Endothelial cell of hepatic sinusoid (primary cell): Measurements from ENCODE around the gene LEPROT.
"Not testable (repeated sequence)": the region's sequence is repeated elsewhere in the genome, so short reads cannot be mapped to it uniquely, and the experiment has no call there.

Source experiments
- in situ Hi-C: cut with HindIII; loops from 2 replicates; pipeline ENCODE4 v1.10.0; 2017; ENCODE audit warnings: low sequenced_read_pairs

LEPROT gene

DNA sequence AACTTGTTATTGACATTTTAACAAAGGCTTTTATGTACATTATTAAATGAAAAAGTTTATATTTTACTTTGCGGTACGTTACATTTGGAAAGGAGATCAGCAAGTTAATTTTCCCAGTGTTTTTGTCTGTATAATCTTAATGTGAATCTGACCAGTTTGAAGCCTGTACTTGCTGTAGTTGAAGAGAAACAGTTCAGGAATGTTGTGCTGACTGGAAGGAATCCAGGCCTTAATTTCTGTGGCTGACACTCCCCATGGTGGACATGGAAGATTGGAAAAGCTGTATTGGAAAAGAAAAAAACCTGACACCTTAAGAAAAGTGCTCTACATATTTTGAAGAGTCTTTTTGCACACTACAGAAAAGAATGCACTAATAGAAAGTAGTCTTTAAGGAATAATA lies 15.5 kb downstream of the LEPROT start:
- in situ Hi-C loops = no loop called here

DNA sequence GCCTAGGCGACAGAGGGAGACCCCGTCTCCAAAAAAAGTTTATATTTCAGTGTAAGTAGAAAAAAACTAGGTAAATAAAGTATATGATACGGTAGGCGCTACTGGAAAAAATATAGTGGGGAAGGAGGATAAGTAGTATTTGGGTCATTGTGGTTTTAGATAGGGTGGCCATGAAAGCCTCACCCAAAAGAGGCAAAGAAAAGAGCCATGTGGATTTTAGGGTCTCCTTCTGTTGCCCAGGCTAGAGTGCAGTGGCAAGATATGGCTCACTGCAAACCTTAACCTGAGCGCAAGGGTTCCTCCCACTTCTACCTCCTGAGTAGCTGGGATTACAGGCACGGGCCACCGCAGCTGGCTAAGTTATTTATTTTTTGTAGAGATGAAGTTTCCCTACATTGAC lies 17.1 kb downstream of the LEPROT start:
- in situ Hi-C loops = no loop called here

- in situ Hi-C loops = loop anchor here (10.0 kb wide), 1 partner anchor 244 kb away; no protein-coding TSS in a partner anchor
These were observed 19.9 kb downstream of the LEPROT start for GRCh38 chr1:65440322-65440900.

- in situ Hi-C loops = loop anchor here (10.0 kb wide), 1 partner anchor 244 kb away; no protein-coding TSS in a partner anchor
These were observed 20.4 kb downstream of the LEPROT start for GRCh38 chr1:65440915-65441314.

DNA sequence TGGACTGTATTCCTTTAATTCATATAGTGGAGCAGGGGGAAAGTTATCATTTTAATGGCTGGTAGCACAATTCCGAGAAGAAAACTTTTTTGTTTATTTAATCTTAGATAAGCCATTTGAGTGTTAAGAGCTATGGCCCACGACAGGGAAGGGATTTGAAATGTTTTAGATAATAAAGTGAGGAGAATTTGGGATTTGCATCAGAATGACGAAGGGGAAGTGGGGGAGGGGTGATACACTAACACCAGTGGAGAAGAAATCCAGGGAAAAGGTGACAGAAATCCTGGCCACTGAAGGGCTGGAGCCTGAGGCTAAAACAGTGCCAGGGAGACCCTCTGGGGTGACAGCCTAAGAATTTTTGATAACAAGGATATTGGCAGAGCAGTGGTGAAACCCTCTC lies 21.0 kb downstream of the LEPROT start:
- in situ Hi-C loops = loop anchor here (10.0 kb wide), 1 partner anchor 243 kb away; no protein-coding TSS in a partner anchor

DNA sequence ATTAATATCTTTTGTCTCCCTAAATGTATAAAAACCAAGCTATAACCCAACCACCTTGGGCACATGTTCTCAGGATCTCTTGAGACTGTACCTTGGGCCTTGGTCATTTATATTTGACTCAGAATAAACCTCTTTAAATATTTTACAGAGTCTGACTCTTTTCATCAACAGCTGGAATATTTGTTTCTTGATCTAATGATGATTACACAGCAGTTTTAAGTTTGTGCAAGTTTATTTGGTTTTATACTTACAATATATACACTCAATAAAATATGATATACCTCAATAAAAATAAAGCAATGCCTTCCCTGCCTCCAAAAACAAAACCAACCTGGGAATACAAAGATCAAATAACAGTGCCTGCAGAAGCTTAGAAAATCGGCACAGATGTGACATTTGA lies 22.0 kb downstream of the LEPROT start:
- in situ Hi-C loops = loop anchor here (10.0 kb wide), 1 partner anchor 242 kb away; no protein-coding TSS in a partner anchor

DNA sequence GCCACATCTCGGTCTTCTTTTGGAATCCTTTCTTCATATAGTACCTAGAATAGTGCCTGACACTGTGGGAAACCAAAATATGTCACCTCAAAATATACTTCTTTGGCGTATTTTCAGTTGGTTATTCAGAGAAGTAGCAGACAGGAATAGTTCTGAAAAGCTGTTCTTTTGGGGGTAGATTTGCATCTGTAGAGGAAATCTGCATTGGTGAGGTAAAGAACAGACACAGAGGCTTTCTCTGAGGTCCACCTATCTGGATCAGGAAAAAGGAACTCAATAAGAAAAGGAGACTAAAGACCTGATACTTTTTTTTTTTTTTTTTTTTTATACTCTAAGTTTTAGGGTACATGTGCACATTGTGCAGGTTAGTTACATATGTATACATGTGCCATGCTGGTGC lies 23.2 kb downstream of the LEPROT start:
- in situ Hi-C loops = loop anchor here (10.0 kb wide), 1 partner anchor 241 kb away; no protein-coding TSS in a partner anchor

DNA sequence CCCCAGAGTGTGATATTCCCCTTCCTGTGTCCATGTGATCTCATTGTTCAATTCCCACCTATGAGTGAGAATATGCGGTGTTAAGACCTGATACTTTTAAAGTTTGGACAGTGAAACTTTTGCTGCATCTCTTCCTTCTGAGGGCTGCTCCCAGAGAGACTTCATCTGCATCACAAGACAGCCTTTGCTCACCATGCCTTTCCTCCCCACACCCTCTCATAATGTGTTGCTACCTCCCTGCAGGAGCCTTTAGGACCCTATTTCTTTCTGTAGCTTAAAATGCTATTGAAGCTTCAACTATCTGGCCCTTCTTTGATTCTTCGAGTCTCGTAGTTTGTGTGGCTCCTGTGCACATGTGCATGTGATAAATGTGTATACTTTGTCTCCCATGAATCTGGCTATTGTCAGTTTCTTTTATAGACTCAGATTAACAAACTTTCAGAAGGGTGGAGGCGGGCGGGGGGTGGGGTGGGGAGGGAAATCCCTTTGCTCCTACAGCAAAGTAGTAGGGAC lies 23.7 kb downstream of the LEPROT start:
- in situ Hi-C loops = loop anchor here (10.0 kb wide), 1 partner anchor 241 kb away; no protein-coding TSS in a partner anchor

DNA sequence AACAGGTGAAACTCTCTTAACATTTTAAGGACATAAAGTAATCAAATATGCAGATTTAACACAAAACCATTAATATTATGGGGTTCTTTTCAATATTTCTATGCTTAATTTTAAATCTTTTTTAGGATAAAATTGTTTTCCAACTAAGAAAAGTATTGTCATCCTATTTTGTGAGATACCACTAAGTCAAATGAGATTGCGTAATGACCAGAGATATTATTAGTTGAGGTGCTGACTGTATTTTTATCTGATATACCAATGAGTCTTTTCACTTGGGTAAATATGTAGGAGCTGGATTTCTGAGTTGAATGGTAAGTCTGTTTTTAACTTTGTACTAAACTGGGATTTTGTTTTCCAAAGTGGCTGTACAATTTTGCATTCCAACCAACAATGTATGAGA lies 25.4 kb downstream of the LEPROT start:
- in situ Hi-C loops = loop anchor here (10.0 kb wide), 1 partner anchor 239 kb away; no protein-coding TSS in a partner anchor

DNA sequence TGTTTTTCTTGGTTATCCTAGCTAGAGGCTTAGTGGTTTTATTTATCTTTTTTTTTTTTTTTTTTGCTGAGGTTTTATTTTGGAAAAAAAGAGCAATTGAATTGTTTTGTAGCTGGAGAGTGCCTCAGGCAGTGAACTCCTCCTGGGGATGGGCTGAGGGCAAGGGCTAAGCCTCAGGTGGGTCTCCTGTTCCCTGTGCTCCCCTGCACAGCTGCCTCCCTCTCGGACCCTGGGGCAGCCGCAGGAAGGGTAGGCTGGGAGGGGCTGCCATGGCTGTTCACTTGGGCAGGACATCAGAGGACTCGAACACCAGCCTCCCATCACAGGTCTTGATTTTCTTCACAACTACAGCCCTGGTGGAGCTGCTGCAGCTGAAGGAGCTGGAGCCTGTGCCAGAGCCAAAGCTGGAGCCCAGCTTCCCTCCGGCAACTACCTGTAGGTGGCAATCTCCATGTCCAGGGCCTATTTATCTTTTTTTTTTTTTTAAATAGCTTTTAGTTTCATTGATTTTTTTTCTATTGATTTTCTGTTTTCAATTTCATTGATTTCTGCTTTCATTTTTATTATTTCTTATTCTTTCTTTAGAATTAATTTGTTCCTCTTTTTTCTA lies 28.9 kb downstream of the LEPROT start:
- in situ Hi-C loops = loop anchor here (10.0 kb wide), 1 partner anchor 235 kb away; no protein-coding TSS in a partner anchor

DNA sequence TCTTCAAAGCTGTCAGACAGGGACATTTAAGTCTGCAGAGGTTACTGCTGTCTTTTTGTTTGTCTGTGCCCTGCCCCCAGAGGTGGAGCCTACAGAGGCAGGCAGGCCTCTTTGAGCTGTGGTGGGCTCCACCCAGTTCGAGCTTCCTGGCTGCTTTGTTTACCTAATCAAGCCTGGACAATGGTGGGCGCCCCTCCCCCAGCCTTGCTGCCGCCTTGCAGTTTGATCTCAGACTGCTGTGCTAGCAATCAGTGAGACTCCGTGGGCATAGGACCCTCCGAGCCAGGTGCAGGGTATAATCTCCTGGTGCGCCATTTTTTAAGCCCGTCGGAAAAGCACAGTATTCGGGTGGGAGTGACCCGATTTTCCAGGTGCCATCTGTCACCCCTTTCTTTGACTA lies 35.2 kb downstream of the LEPROT start:
- in situ Hi-C loops = not testable (repeated sequence)

DNA sequence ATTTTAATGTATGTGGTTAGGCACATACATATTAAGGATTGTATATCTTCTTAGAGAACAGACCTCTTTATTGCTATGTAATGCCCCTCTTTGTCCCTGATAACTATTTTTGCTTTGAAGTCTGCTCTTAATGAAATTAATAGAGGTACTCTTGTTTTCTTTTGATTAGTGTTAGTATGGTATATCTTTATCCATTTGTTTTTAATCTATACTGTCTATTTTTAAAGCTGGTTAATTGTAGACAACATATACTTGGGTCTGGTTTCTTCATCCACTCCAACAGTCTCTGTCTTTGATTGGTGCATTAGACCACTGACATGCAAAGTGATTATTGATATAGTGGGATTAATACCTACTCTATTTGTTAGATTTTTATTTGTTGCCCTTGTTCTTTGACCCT lies 36.0 kb downstream of the LEPROT start:
- in situ Hi-C loops = no loop called here

- in situ Hi-C loops = no loop called here
These were observed 37.4 kb downstream of the LEPROT start for GRCh38 chr1:65457868-65458267.

DNA sequence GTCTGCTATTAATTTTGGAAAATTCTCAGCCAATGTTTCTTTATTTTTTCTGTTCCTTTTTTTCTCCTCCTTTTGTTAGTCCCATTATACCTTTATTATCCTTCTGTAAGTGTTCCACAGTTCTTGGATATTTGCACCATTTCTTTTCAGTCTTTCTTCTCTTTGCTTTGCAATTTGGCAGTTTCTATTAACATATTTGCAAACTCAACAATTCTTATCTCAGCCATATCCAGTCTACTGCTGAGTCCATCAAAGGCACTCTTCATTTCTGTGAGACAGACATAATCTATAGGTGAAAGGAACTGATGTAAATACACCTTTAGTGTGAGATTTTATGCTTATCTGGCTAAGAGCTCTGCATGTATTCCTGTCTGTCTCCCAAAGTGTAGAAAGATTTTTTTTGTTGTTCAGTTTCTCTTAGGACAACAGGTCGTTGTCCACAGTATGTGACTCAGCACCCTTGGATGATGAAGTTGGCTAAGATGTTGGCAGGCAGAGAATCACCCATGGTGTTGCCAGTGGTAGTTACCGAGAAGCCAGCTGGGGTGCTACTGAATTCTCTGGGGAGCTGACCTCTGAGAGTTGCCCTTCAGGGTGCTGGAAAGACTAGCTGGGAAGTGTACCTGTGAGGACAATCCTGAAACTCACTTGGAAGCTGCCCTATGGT lies 38.4 kb downstream of the LEPROT start:
- in situ Hi-C loops = no loop called here

DNA sequence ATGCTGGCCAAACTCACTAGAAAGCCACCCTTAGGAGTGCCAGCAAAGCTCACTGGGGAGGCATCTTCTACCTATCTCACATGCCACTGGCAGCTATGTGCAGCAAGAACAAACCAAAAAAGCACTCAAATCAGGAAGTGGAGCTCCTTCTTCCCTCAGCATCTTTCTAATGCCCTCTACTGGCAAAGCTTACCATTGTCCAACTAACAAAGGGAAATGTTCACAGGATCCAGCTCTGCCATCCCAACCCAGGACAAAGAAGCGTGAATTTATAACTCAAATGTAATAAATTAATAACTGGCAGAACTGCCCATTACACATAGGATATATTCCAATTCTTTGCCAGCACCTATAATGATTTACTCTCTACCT lies 38.9 kb downstream of the LEPROT start:
- in situ Hi-C loops = no loop called here

- in situ Hi-C loops = not testable (repeated sequence)
These were observed 45.4 kb downstream of the LEPROT start for GRCh38 chr1:65465837-65466236.

DNA sequence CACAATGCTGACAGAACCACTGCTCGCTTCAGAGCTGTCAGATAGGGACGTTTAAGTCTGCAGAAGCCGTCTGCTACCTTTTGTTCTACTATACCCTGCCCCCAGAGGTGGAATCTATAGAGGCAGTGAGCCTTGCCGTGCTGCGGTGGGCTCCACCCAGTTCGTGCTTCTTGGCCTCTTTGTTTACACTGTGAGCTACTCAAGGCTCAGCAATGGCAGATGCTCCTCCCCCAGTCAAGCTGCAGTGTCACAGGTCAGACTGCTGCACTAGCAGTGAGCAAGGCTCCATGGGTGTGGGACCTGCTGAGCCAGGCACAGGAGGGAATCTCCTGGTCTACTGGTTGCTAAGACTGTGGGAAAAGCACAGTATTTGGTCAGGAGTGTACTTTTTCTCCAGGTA lies 47.1 kb downstream of the LEPROT start:
- in situ Hi-C loops = no loop called here

GRCh38 chr1:65469126-65469888 lies 48.8 kb downstream of the LEPROT start:
- in situ Hi-C loops = no loop called here

- in situ Hi-C loops = no loop called here
These were observed 49.4 kb downstream of the LEPROT start for GRCh38 chr1:65469889-65470340.

- in situ Hi-C loops = no loop called here
These were observed 50.3 kb downstream of the LEPROT start for GRCh38 chr1:65470766-65471165.
